Astrocyte (in vitro differentiated cells and primary cell): ENCODE results near the gene MOCS3.

Source experiments
- CTCF ChIP-seq: IDR thresholded peaks from 2 replicates; pipeline ENCODE4 v1.5.1; 2011; ENCODE audit warnings: low read depth, mild to moderate bottlenecking, inconsistent platforms, low read length, moderate library complexity; ENCODE audit not compliant: insufficient read depth
- EZH2 ChIP-seq: IDR thresholded peaks from 2 replicates; pipeline ENCODE4 v1.6.1; 2012; ENCODE audit warnings: mild to moderate bottlenecking, low read length, inconsistent platforms; ENCODE audit not compliant: insufficient read depth

DNA sequence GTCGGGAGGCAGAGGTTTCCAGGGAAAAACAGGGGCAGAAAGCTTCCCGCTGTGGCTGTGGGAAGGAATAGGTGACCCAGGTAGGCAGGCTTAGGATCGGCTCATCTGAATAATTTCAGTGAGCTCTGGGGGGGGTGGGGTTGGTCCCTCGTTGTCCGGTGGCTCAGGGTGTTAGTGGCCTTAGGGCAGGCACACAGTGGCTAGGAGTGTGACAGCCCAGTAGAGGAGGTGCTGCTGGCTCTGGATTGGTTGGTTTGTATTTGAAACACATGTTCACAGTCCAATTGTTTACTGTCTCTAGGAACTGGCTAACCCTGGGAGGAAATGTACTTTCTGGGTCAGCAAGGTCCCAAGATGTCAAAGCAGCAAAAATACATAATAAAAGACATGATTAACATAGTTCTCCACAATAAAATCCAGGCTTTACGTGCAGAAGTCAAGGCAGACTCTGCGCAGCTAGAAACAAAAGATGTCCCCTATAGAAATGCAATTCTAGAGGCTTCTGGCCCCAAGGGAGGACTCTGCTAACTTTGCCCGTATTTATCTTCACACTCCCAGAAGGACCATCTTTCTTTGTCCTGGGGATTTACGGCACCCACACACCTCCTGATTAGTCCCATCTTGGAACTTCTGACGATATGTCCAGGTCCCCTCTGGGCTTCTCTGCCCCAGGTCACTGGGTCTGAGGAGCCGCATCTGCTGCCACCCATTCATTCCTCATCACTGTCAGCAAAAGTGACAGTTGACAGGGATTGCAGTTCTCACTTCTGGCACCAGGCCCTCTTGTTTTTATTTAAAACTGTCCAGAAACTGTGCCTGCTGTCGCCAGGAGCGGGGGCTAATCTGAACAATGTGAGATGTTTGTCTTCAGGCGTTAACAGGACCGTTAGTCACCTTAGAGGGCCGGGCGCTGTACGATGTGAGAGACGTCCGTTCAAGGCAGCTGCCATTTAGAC, 18.7 kb downstream of the MOCS3 start:
- TF ChIP-seq CTCF (no peak), EZH2 (no peak)
